H9 (cell line): ENCODE results near the gene LTB4R. TPM values are rescaled to one million over a fixed set of nuclear protein-coding genes. Genes with fewer than 3 reads are reported as not detected.

Experiments
- DNase-seq: peaks from one replicate; pipeline ENCODE4 v3.0.0-alpha.2; 2017
- H2AFZ ChIP-seq: one replicate; pipeline ENCODE4 v1.6.1; 2013; ENCODE audit warnings: mild to moderate bottlenecking, low read length, control low read depth, moderate library complexity
- H2AK5ac ChIP-seq: 2 replicates; pipeline ENCODE4 v1.6.1; 2013; ENCODE audit warnings: low read length, control low read depth, mixed read lengths; ENCODE audit not compliant: insufficient read length
- H2BK120ac ChIP-seq: one replicate; pipeline ENCODE4 v1.6.1; 2013; ENCODE audit warnings: low read depth, mild to moderate bottlenecking, low read length, control low read depth, inconsistent platforms; ENCODE audit not compliant: poor library complexity, severe bottlenecking
- H2BK12ac ChIP-seq: 2 replicates; pipeline ENCODE4 v1.6.1; 2013; ENCODE audit warnings: low read length, control low read depth, mixed read lengths, low read depth; ENCODE audit not compliant: insufficient read length
- H2BK15ac ChIP-seq: 2 replicates; pipeline ENCODE4 v1.6.1; 2013; ENCODE audit warnings: low read depth, low read length, control low read depth
- H2BK20ac ChIP-seq: one replicate; pipeline ENCODE4 v1.6.1; 2013; ENCODE audit warnings: low read depth, mild to moderate bottlenecking, low read length, control low read depth, inconsistent platforms; ENCODE audit not compliant: poor library complexity, severe bottlenecking
- H2BK5ac ChIP-seq: 2 replicates; pipeline ENCODE4 v1.6.1; 2013; ENCODE audit warnings: low read length, control low read depth, mixed read lengths; ENCODE audit not compliant: insufficient read length
- H3K14ac ChIP-seq: 2 replicates; pipeline ENCODE4 v1.6.1; 2013; ENCODE audit warnings: low read length, control low read depth; ENCODE audit not compliant: insufficient read depth
- H3K18ac ChIP-seq: 2 replicates; pipeline ENCODE4 v1.6.1; 2013; ENCODE audit warnings: low read depth, mild to moderate bottlenecking, mixed read lengths, low read length, control low read depth; ENCODE audit not compliant: insufficient read length
- H3K23ac ChIP-seq: 2 replicates; pipeline ENCODE4 v1.6.1; 2013; ENCODE audit warnings: low read length, control low read depth, mixed read lengths, low read depth; ENCODE audit not compliant: insufficient read length
- H3K23me2 ChIP-seq: 2 replicates; pipeline ENCODE4 v1.6.1; 2013; ENCODE audit warnings: low read depth, mild to moderate bottlenecking, mixed read lengths, low read length, control low read depth; ENCODE audit not compliant: insufficient read length, poor library complexity, severe bottlenecking
- H3K27ac ChIP-seq: 2 replicates; pipeline ENCODE4 v1.5.1; 2013; ENCODE audit warnings: low read length, control low read depth, mixed read lengths, low read depth; ENCODE audit not compliant: insufficient read length
- H3K27me3 ChIP-seq: 2 replicates; pipeline ENCODE4 v1.6.1; 2013; ENCODE audit warnings: low read length, control low read depth, inconsistent platforms; ENCODE audit not compliant: insufficient read depth
- H3K4ac ChIP-seq: 2 replicates; pipeline ENCODE4 v1.6.1; 2013; ENCODE audit warnings: low read depth, mild to moderate bottlenecking, control low read depth, inconsistent platforms, low read length, moderate library complexity
- H3K4me1 ChIP-seq: 2 replicates; pipeline ENCODE4 v1.6.1; 2013; ENCODE audit warnings: low read length, control low read depth, inconsistent platforms; ENCODE audit not compliant: insufficient read depth
- H3K4me2 ChIP-seq: 2 replicates; pipeline ENCODE4 v1.6.1; 2013; ENCODE audit warnings: low read length, control low read depth, mixed read lengths; ENCODE audit not compliant: insufficient read length, insufficient read depth
- H3K56ac ChIP-seq: 2 replicates; pipeline ENCODE4 v1.6.1; 2013; ENCODE audit warnings: low read depth, mild to moderate bottlenecking, mixed read lengths, low read length, control low read depth; ENCODE audit not compliant: insufficient read length
- H3K79me1 ChIP-seq: 2 replicates; pipeline ENCODE4 v1.6.1; 2013; ENCODE audit warnings: low read depth, mild to moderate bottlenecking, moderate library complexity, low read length, control low read depth, inconsistent platforms; ENCODE audit not compliant: insufficient read depth, poor library complexity, severe bottlenecking
- H3K79me2 ChIP-seq: 2 replicates; pipeline ENCODE4 v1.6.1; 2013; ENCODE audit warnings: low read length, control low read depth, inconsistent platforms; ENCODE audit not compliant: insufficient read depth
- H3K9ac ChIP-seq: 2 replicates; pipeline ENCODE4 v1.6.1; 2013; ENCODE audit warnings: low read length, control low read depth, mixed read lengths; ENCODE audit not compliant: insufficient read length; ENCODE audit errors: extremely low read depth
- H3K9me3 ChIP-seq: one replicate; pipeline ENCODE4 v1.6.1; 2013; ENCODE audit warnings: low read depth, low read length, inconsistent platforms; ENCODE audit not compliant: control insufficient read depth
- H3T11ph ChIP-seq: one replicate; pipeline ENCODE4 v1.6.1; 2013; ENCODE audit warnings: mild to moderate bottlenecking, low read length, control low read depth, inconsistent platforms
- H4K20me1 ChIP-seq: one replicate; pipeline ENCODE4 v1.6.1; 2013; ENCODE audit not compliant: control insufficient read depth, insufficient read length, insufficient read depth
- H4K5ac ChIP-seq: 2 replicates; pipeline ENCODE4 v1.6.1; 2013; ENCODE audit warnings: low read depth, mild to moderate bottlenecking, mixed read lengths, low read length, control low read depth; ENCODE audit not compliant: insufficient read length
- H4K8ac ChIP-seq: replicated peaks from 2 replicates; pipeline ENCODE4 v1.6.1; 2013; ENCODE audit warnings: low read length, control low read depth, mixed read lengths, low read depth; ENCODE audit not compliant: insufficient read length
- H4K91ac ChIP-seq: 2 replicates; pipeline ENCODE4 v1.6.1; 2013; ENCODE audit warnings: low read depth, mild to moderate bottlenecking, moderate library complexity, mixed read lengths, low read length, control low read depth; ENCODE audit not compliant: insufficient read length
- H3K27ac Mint-ChIP-seq, 3 experiments: 2 replicates in 2 of 3; 3 replicates in 1 of 3; pipeline ENCODE4 v1.8.0; 2020 to 2021; ENCODE audit warnings: mixed read lengths in 3 of 3, mild to moderate bottlenecking in 1 of 3, moderate library complexity in 1 of 3
- H3K27me3 Mint-ChIP-seq: 2 replicates; pipeline ENCODE4 v1.8.0; 2021; ENCODE audit warnings: low read depth, mild to moderate bottlenecking, moderate library complexity, mixed read lengths
- H3K36me3 Mint-ChIP-seq, 3 experiments: 2 replicates in 2 of 3; 3 replicates in 1 of 3; pipeline ENCODE4 v1.8.0; 2020 to 2021; ENCODE audit warnings: low read depth in 3 of 3, mixed read lengths in 3 of 3; ENCODE audit not compliant: insufficient read depth in 1 of 3
- H3K4me1 Mint-ChIP-seq, 2 experiments: 2 replicates each; pipeline ENCODE4 v1.8.0; 2020; ENCODE audit warnings: mixed read lengths in 2 of 2
- H3K4me3 Mint-ChIP-seq, 2 experiments: 2 replicates in 1 of 2; 3 replicates in 1 of 2; pipeline ENCODE4 v1.8.0; 2020 to 2021; ENCODE audit warnings: mild to moderate bottlenecking in 2 of 2, mixed read lengths in 2 of 2, moderate library complexity in 1 of 2
- H3K9me3 Mint-ChIP-seq, 2 experiments: 2 replicates in 1 of 2; 3 replicates in 1 of 2; pipeline ENCODE4 v1.8.0; 2020; ENCODE audit warnings: mild to moderate bottlenecking in 2 of 2, mixed read lengths in 2 of 2, moderate library complexity in 1 of 2
- WGBS: extraction: QIAGEN DNeasy Blood & Tissue Kit; methylation state at CpG from one replicate; pipeline ENCODE4 v1.1.7; 2013; ENCODE audit warnings: missing lambda C conversion rate, low lambda C conversion rate, mixed read lengths; ENCODE audit not compliant: insufficient read length; ENCODE audit errors: extremely low coverage; 5-methylcytosine and 5-hydroxymethylcytosine counted together
- total RNA-seq: library from RNA; stranded (reverse); gene quantifications from 2 replicates; pipeline ENCODE4 v1.2.1, GENCODE V29; 2021
- TF ChIP-seq, protein P1 (sequence below): fragments of 200-600 bp; sonication (generic); conservative IDR thresholded peaks from 3 replicates; pipeline ENCODE4 v1.8.0; 2021; ENCODE audit warnings: antibody characterized with exemption, mild to moderate bottlenecking

The LTB4R gene
- total RNA-seq, 1 experiment from 2014 or later, result 8.9 TPM

DNA sequence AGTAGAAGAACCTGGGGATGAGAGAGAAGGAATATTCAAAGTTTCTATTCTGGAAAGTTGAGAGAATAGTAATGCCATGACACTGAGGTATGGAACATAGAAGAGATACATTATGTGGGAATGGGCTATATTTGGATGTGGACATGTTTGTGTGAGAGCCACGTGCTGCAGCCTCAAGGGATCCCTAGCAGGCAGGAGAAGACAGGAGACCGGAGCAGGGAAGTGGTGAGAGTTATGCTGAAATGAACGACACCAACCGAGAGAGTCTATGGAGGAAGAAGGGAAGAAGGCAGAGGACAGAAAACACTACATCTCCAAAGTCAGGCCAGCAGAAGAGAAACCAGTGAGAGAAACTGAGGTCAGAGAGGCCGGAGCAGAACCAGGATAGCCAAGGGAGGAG lies 38.4 kb downstream of the LTB4R start:
- H2AK5ac ChIP-seq, result no peak overlapping the region
- no CpG with 5 or more reads among the region's 5 CpGs for WGBS
- no peak overlapping the region for H2BK120ac ChIP-seq
- H4K5ac ChIP-seq, result no peak overlapping the region
- H3K27ac Mint-ChIP-seq, result no peak overlapping the region; a peak in 1 of 7 replicates
- no peaks in the 10 kb centered on the region for H3K36me3 Mint-ChIP-seq
- no peak overlapping the region for H3K9ac ChIP-seq
- H4K91ac ChIP-seq, result no peak overlapping the region
- no peak overlapping the region for H3K4ac ChIP-seq
- H3K27ac ChIP-seq, result no peak overlapping the region
- H4K8ac ChIP-seq, result no peak overlapping the region
- no peak overlapping the region for H2BK15ac ChIP-seq
- no peaks in the 10 kb centered on the region; the same call in 1 of the 2 replicates for H3K27me3 ChIP-seq
- no peak overlapping the region for H3K18ac ChIP-seq
- no peak overlapping the region for H3T11ph ChIP-seq
- peaks cover 0 to 6% of the 10 kb centered on the region in 2 experiments; a peak in 2 of 4 replicates for H3K4me1 Mint-ChIP-seq
- no peaks in the 10 kb centered on the region for H3K9me3 ChIP-seq
- H3K4me3 Mint-ChIP-seq, result no peak overlapping the region
- H3K9me3 Mint-ChIP-seq, result no peaks in the 10 kb centered on the region
- TF ChIP-seq, protein P1, sequence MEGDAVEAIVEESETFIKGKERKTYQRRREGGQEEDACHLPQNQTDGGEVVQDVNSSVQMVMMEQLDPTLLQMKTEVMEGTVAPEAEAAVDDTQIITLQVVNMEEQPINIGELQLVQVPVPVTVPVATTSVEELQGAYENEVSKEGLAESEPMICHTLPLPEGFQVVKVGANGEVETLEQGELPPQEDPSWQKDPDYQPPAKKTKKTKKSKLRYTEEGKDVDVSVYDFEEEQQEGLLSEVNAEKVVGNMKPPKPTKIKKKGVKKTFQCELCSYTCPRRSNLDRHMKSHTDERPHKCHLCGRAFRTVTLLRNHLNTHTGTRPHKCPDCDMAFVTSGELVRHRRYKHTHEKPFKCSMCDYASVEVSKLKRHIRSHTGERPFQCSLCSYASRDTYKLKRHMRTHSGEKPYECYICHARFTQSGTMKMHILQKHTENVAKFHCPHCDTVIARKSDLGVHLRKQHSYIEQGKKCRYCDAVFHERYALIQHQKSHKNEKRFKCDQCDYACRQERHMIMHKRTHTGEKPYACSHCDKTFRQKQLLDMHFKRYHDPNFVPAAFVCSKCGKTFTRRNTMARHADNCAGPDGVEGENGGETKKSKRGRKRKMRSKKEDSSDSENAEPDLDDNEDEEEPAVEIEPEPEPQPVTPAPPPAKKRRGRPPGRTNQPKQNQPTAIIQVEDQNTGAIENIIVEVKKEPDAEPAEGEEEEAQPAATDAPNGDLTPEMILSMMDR, result no peak
- no peaks in the 10 kb centered on the region for H3K23me2 ChIP-seq
- H3K79me2 ChIP-seq, result no peaks in the 10 kb centered on the region
- no peak for DNase-seq
- no peak overlapping the region for H2BK12ac ChIP-seq
- H3K79me1 ChIP-seq, result no peaks in the 10 kb centered on the region
- no peak overlapping the region for H3K23ac ChIP-seq
- no peak overlapping the region for H3K14ac ChIP-seq
- H2BK20ac ChIP-seq, result no peak overlapping the region
- H2AFZ ChIP-seq, result no peak overlapping the region
- H3K56ac ChIP-seq, result no peak overlapping the region
- H3K4me1 ChIP-seq, result no peaks in the 10 kb centered on the region
- H2BK5ac ChIP-seq, result no peak overlapping the region
- no peaks in the 10 kb centered on the region for H4K20me1 ChIP-seq
- peaks cover 84% of the 10 kb centered on the region for H3K27me3 Mint-ChIP-seq
- H3K4me2 ChIP-seq, result no peak overlapping the region
